ENCODE results near the gene STAP2. TPM values are rescaled to one million over a fixed set of nuclear protein-coding genes. Genes with fewer than 3 reads are reported as not detected.

The STAP2 gene
- total and polyA plus RNA-seq, 9 of the 15 experiments (the other 6 are each of a cell fraction or from before 2014, with no cell fraction given): 1.2 to 9.8 (median 4.5) TPM

- TF ChIP-seq ZNF324 (CRISPR knock-in tag; IDR thresholded peaks at IDR 0.05): no peak
- TF ChIP-seq, protein P1, sequence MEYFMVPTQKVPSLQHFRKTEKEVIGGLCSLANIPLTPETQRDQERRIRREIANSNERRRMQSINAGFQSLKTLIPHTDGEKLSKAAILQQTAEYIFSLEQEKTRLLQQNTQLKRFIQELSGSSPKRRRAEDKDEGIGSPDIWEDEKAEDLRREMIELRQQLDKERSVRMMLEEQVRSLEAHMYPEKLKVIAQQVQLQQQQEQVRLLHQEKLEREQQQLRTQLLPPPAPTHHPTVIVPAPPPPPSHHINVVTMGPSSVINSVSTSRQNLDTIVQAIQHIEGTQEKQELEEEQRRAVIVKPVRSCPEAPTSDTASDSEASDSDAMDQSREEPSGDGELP (CRISPR knock-in tag; IDR thresholded peaks at IDR 0.05; ENCODE audit: borderline replicate concordance): peak; percentile 62; the same call in 1 of the 2 replicates
- TF ChIP-seq PHF21A (IDR thresholded peaks at IDR 0.05; ENCODE audit: borderline replicate concordance, low read depth): peak; percentile 13; the same call in 1 of the 2 replicates
- peak; percentile 99 for TF ChIP-seq RBM25 (IDR thresholded peaks at IDR 0.05; ENCODE audit: low read depth, low read length, severe bottlenecking)
- TF ChIP-seq SRSF1 (IDR thresholded peaks at IDR 0.05; ENCODE audit: low read depth, low read length): no peak
- TF ChIP-seq ZNF589 (CRISPR knock-in tag; IDR thresholded peaks at IDR 0.05; ENCODE audit: low read depth): peak; percentile 100
- TF ChIP-seq CEBPZ (IDR thresholded peaks at IDR 0.05; ENCODE audit: borderline replicate concordance, low read depth, low read length): no peak
- peak; percentile 54; the same call in 1 of the 2 replicates for TF ChIP-seq HBP1 (CRISPR knock-in tag; IDR thresholded peaks at IDR 0.05)
- TF ChIP-seq CSDE1 (IDR thresholded peaks at IDR 0.05): no peak
- TF ChIP-seq MECOM (CRISPR knock-in tag; IDR thresholded peaks at IDR 0.05): peak; percentile 93
- TF ChIP-seq NEUROD1 (IDR thresholded peaks at IDR 0.05; ENCODE audit: borderline replicate concordance, low read depth, low read length, partially characterized antibody): peak; percentile 100
- peak; percentile 89 to 90 for TF ChIP-seq NRF1 (conservative IDR thresholded peaks at IDR 0.05 in 1 of 2, IDR thresholded peaks at IDR 0.05 in 1 of 2)
- TF ChIP-seq ARNT (IDR thresholded peaks at IDR 0.05): no peak
- TF ChIP-seq, protein P2, sequence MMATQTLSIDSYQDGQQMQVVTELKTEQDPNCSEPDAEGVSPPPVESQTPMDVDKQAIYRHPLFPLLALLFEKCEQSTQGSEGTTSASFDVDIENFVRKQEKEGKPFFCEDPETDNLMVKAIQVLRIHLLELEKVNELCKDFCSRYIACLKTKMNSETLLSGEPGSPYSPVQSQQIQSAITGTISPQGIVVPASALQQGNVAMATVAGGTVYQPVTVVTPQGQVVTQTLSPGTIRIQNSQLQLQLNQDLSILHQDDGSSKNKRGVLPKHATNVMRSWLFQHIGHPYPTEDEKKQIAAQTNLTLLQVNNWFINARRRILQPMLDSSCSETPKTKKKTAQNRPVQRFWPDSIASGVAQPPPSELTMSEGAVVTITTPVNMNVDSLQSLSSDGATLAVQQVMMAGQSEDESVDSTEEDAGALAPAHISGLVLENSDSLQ (IDR thresholded peaks at IDR 0.05): peak; percentile 80
- TF ChIP-seq KLF13 (tag; IDR thresholded peaks at IDR 0.05; ENCODE audit: borderline replicate concordance, low read depth): peak; percentile 50; the same call in 1 of the 2 replicates
- TF ChIP-seq ZNF830 (CRISPR knock-in tag; IDR thresholded peaks at IDR 0.05): no peak
- TF ChIP-seq KDM1A (IDR thresholded peaks at IDR 0.05): no peak
- TF ChIP-seq ATF1 (CRISPR knock-in tag; IDR thresholded peaks at IDR 0.05): no peak
- peak; percentile 93 for TF ChIP-seq ATF1 (tag; IDR thresholded peaks at IDR 0.05)
- no peak for TF ChIP-seq SAFB (IDR thresholded peaks at IDR 0.05; ENCODE audit: borderline replicate concordance, low read depth, low read length)
Observed at GRCh38 chr19:4342615-4343369, 4.2 kb upstream of the STAP2 start (continued).
